Activated T-cell treated with anti-CD3 and anti-CD28 coated beads for 1 hour (primary cell): Measurements from ENCODE around the gene ITGAV.

Experiments used
- DNase-seq: peaks from one replicate; pipeline ENCODE4 v3.0.0-alpha.2; 2020; ENCODE audit warnings: low read depth

Gene ITGAV

DNA sequence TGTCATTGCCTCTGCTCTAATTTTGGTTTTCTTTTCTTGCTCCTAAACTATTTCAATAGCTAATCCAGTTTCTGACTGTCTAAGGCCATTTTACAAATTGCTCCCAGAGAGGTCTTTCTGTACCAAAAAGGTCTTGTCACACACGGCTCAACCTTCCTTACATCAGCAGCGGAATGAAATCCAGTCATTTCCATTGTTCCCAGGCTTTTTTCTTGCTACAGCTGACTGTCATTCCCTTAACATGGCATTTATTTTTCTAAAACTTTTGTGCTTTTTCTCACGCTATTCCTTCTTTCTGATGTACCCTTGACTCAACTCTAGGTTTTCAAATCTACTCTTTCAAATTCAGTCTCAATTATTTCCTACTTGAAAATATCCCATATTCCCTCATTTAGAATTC, 128.3 kb downstream of the ITGAV start:
- DNase-seq: no peak

DNA sequence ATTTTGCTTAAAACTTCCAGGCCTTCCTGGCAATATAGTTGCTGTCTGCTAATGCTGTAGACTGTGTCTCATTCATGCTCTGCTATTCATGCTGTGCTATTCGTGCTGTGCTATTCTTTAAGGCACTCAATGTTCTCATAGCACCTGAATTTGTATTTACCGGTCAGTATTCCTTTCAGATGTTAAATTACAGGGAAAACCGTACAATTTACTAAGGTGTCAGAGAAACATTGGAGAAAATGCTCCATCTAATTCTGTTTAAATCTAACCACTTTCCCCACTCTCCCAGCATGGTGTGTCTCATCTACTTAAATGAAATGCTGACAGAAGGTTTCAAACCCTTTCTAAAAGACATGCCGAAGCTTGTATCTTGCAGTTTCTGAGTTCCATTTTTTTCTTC, 129.0 kb downstream of the ITGAV start:
- no peak for DNase-seq

DNA sequence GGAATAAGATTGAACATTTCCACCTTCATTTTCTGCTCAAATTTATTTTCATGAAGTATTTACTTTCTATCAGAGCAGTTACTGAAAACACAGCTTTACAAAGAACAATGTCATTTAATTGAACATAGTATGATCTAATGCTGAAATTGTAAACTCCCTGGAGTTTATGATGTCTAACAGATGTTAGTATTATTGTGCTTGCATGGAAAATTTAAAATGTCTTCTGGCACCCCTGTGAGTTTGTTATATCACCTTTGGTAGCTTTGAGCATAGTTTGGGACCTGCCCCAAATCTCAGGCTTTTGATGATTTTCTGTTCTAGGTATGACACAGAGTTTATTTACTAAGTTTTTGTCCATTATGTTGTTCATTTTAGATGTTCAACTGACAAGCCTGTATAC, 132.1 kb downstream of the ITGAV start:
- no peak for DNase-seq

DNA sequence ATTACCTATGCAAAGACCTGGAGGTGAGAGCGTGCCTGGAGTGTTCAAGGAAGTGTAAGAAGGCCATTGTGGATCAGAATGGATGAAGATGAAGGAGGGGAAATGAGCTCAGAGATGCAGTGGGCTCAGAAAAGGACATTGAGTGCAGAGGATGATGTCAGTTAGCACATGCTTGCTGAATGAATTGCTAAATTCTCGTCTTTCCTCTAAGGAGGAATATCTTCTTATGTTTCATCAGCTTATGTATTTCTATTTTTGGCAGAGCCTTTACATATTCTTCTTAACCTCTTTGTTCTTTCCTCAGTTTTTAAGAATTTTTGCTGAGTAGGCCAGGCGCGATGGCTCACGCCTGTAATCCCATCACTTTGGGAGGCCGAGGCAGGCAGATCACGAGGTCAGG, 134.9 kb downstream of the ITGAV start:
- DNase-seq: no peak

DNA sequence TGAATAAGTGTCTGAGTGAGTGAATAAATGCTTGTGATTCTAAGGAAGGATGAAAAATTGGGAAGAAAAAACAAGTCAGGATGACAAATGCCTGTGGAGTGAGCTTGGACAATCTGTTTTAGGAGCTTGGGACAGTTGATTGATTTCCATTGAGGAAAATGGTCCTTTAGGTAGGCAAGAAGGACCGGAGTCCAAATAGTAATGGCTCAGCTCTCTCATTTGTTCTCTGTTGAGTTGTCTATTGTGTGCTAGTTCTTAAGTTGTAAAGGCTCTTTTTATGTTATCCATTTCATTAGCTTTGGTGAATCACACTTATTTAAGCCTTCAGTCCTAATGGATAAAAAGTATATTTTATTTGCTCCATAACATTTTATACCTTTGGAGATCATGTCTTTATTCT, 135.9 kb downstream of the ITGAV start:
- no peak for DNase-seq

DNA sequence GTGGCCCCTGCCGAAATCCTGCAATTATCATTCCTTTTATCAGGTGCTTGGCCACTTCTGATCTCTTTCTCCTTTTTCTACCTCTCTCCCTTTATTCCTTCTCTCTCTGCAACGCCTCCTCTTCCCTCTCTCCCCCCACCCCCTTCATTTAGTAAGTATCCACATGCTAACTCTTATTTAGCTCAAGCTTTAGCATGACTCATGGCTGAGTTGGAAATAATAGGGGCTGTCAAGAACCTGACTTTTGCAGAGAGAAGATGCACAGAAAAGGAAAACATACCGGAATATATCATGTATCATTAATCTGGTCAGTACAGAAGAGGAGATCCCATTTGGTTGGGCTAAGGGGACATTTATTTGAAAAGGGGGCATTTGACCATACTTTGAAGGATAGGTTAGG, 137.1 kb downstream of the ITGAV start:
- no peak for DNase-seq

DNA sequence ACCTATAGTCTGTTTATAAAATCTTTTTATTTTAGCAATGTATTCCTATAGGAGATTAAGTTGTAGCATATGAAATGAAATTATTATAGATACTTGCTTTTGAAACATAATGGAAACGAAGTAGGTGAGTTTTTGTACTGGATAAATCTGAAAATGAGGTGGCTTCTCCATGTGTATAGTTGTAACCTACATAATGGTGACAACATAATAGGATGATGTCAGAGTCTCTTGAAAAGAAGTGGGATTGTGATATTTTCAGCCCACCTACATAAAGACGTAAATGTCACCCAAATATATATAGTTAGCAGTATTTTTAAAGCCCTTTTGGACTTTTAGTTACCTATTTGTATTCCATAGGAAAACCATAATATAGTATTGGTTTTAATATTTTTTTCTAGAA, 138.8 kb downstream of the ITGAV start:
- no peak for DNase-seq
